Keratinocyte (primary cell): ENCODE data around the gene CD86. TPM values are rescaled to one million over a fixed set of nuclear protein-coding genes. Genes with fewer than 3 reads are reported as not detected.

Experiments
- DNase-seq: peaks from one replicate; pipeline ENCODE4 v3.0.0-alpha.2; 2011; ENCODE audit warnings: low read depth, missing footprints, low spot score
- FAIRE-seq: peaks from 2 replicates; lab custom pipeline; 2011; peaks lifted over from hg19 to GRCh38; lab: Jason Lieb, UNC
- H2AFZ ChIP-seq: 2 replicates; pipeline ENCODE4 v1.6.0; 2012; ENCODE audit warnings: low read length, control low read depth, inconsistent platforms; ENCODE audit not compliant: control insufficient read depth
- H3K27ac ChIP-seq: 2 replicates; pipeline ENCODE4 v1.5.1; 2011; ENCODE audit warnings: low read length; ENCODE audit not compliant: control insufficient read depth, insufficient read depth
- H3K27me3 ChIP-seq: 3 replicates; pipeline ENCODE4 v1.6.0; 2011; ENCODE audit warnings: low read length; ENCODE audit not compliant: control insufficient read depth, insufficient read depth; ENCODE audit errors: extremely low read depth
- H3K36me3 ChIP-seq, 2 experiments: 2 replicates in 1 of 2; 3 replicates in 1 of 2; pipeline ENCODE4 v1.5.1; 2011; ENCODE audit warnings: low read length in 2 of 2, mild to moderate bottlenecking in 1 of 2; ENCODE audit not compliant: control insufficient read depth in 2 of 2, insufficient read depth in 2 of 2; ENCODE audit errors: extremely low read depth in 1 of 2
- H3K4me1 ChIP-seq: 3 replicates; pipeline ENCODE4 v1.5.1; 2011; ENCODE audit warnings: low read length; ENCODE audit not compliant: control insufficient read depth, insufficient read depth; ENCODE audit errors: extremely low read depth
- H3K4me2 ChIP-seq: 3 replicates; pipeline ENCODE4 v1.6.0; 2011; ENCODE audit warnings: low read depth, low read length; ENCODE audit not compliant: control insufficient read depth, insufficient read depth; ENCODE audit errors: extremely low read depth
- H3K4me3 ChIP-seq, 3 experiments: fragments of 200-600 bp in 1 of 3; sonication (generic) in 1 of 3; 2 replicates in 2 of 3; 3 replicates in 1 of 3; pipeline ENCODE4 v1.5.1; 2011 to 2016; ENCODE audit warnings: low read length in 3 of 3, mild to moderate bottlenecking in 3 of 3, control low read depth in 2 of 3, inconsistent platforms in 1 of 3, low read depth in 1 of 3, mixed read lengths in 1 of 3, mixed run types in 1 of 3, moderate library complexity in 1 of 3; ENCODE audit not compliant: control insufficient read depth in 2 of 3, insufficient read depth in 2 of 3; ENCODE audit errors: extremely low read depth in 1 of 3
- H3K79me2 ChIP-seq: 2 replicates; pipeline ENCODE4 v1.6.0; 2012; ENCODE audit warnings: low read length; ENCODE audit not compliant: control insufficient read depth, insufficient read depth
- H3K9ac ChIP-seq: 3 replicates; pipeline ENCODE4 v1.6.0; 2011; ENCODE audit warnings: low read length; ENCODE audit not compliant: control insufficient read depth, insufficient read depth; ENCODE audit errors: extremely low read depth
- H3K9me1 ChIP-seq: 3 replicates; pipeline ENCODE4 v1.6.0; 2011; ENCODE audit warnings: low read length; ENCODE audit not compliant: control insufficient read depth, insufficient read depth; ENCODE audit errors: extremely low read depth
- H3K9me3 ChIP-seq: 2 replicates; pipeline ENCODE4 v1.5.1; 2012; ENCODE audit warnings: low read depth, low read length; ENCODE audit not compliant: control insufficient read depth
- H4K20me1 ChIP-seq: 3 replicates; pipeline ENCODE4 v1.6.0; 2011; ENCODE audit warnings: low read length; ENCODE audit not compliant: control insufficient read depth, insufficient read depth; ENCODE audit errors: extremely low read depth
- EZH2 ChIP-seq: IDR thresholded peaks from one replicate; pipeline ENCODE4 v1.6.1; 2012; ENCODE audit warnings: inconsistent platforms, mild to moderate bottlenecking, low read length, moderate library complexity
- dilution Hi-C: fragments of 300-500 bp; cut with MboI; formaldehyde crosslinking; loops from one replicate; pipeline ENCODE4 v1.7.0; 2020; ENCODE audit warnings: low sequenced_read_pairs; ENCODE audit not compliant: extremely low pct_ligation_motif_present
- polyA plus RNA-seq, 5 experiments: library from polyadenylated mRNA; depleted of rRNA in 3 of 5; stranded (reverse) in 3 of 5; stranded (forward) in 1 of 5; unstranded in 1 of 5; fragments of >200 nt; gene quantifications; 1 replicate in 1 of 5; 2 replicates in 3 of 5; 3 replicates in 1 of 5; pipeline versions ENCODE4 v1.2.1 to v1.2.3, GENCODE V29; 2011 to 2012; ENCODE audit warnings: missing spikeins in 2 of 5, low read depth in 1 of 5, low replicate concordance in 1 of 5
- TF ChIP-seq, protein P1 (sequence below), 3 experiments: IDR thresholded peaks in 1 of 3; conservative IDR thresholded peaks in 1 of 3; optimal IDR thresholded peaks in 1 of 3; 2 replicates in 2 of 3; 3 replicates in 1 of 3; pipeline versions ENCODE3 to v1.5.1; 2011; ENCODE audit warnings: low read length in 3 of 3, mild to moderate bottlenecking in 3 of 3, moderate library complexity in 2 of 3, control low read depth in 1 of 3, inconsistent platforms in 1 of 3; ENCODE audit not compliant: insufficient read depth in 2 of 3; ENCODE audit errors: extremely low read depth in 1 of 3

The CD86 gene
- polyA plus RNA-seq, 1 donor (not counting 4 experiments of a cell fraction or from before 2014, with no cell fraction given), result 2.9 TPM

DNA sequence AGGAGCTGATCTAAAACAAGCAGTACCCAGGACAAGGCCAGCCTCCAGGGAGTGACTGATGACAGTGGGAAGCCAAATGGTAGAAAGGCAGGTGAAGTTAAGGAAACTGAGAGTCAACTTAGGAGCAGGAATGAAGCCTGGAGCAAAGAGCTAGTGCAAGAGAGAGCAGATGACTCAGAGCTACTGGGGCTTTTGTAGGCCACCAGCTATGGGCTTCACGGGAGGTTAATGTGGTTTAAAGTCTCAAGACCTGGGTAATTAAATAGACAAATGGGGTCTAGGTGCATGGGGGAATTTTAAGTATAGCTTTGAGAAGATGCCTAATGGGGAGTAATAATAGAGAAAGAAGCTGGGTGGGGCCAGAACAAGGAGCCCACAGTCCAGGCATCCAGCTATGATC lies 3.1 kb downstream of the CD86 start:
- no peak overlapping the region for H3K27ac ChIP-seq
- TF ChIP-seq, protein P1, sequence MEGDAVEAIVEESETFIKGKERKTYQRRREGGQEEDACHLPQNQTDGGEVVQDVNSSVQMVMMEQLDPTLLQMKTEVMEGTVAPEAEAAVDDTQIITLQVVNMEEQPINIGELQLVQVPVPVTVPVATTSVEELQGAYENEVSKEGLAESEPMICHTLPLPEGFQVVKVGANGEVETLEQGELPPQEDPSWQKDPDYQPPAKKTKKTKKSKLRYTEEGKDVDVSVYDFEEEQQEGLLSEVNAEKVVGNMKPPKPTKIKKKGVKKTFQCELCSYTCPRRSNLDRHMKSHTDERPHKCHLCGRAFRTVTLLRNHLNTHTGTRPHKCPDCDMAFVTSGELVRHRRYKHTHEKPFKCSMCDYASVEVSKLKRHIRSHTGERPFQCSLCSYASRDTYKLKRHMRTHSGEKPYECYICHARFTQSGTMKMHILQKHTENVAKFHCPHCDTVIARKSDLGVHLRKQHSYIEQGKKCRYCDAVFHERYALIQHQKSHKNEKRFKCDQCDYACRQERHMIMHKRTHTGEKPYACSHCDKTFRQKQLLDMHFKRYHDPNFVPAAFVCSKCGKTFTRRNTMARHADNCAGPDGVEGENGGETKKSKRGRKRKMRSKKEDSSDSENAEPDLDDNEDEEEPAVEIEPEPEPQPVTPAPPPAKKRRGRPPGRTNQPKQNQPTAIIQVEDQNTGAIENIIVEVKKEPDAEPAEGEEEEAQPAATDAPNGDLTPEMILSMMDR (optimal IDR thresholded peaks at IDR 0.05 in 1 of 3, IDR thresholded peaks at IDR 0.05 in 1 of 3, conservative IDR thresholded peaks at IDR 0.05 in 1 of 3; ENCODE audit: extremely low read depth in 1 of 3, insufficient read depth in 2 of 3, low read length in 3 of 3), result no peak
- no peak for TF ChIP-seq EZH2
- H2AFZ ChIP-seq, result no peak overlapping the region
- no peak overlapping the region for H3K9ac ChIP-seq
- no peaks in the 10 kb centered on the region for H3K9me1 ChIP-seq
- dilution Hi-C loops, result no loop called here
- H3K4me2 ChIP-seq, result no peak overlapping the region
- H3K9me3 ChIP-seq, result no peaks in the 10 kb centered on the region
- H4K20me1 ChIP-seq, result no peaks in the 10 kb centered on the region
- no peaks in the 10 kb centered on the region for H3K27me3 ChIP-seq
- no peak overlapping the region for H3K4me3 ChIP-seq
- DNase-seq, result no peak
- no peak for FAIRE-seq
- no peaks in the 10 kb centered on the region for H3K36me3 ChIP-seq
- H3K79me2 ChIP-seq, result no peaks in the 10 kb centered on the region
- no peaks in the 10 kb centered on the region for H3K4me1 ChIP-seq

DNA sequence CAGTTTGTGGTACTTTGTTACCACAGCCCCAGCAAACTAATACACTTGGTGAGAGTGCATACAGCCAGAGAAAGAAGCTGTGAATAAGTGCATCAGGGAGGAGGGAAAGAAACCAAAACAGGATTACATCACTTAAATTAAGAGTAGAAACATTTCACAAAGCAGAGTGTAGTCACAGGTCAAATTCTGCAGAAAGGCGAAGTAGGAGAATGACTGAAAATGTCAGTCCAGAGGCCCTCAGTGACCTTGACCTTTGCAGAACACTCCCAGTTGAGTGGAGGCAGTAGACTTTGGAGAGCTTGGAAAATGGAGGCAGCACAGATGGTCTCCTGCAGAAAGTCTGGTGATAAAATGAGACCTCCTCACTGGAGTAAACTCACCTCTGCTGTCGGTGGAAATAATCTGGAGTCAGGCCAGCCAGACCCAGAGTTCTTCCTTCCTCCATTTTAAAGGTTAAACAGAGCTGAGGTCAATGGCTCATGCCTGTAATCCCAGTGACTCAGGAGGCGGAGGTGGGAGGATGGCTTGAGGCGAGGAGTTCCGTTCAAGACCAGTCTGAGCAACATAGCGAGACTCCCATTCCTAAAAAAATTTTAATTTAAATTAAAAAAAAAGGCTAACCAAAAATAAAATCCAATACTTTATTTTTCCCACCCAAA lies 5.0 kb downstream of the CD86 start:
- Histone ChIP-seq H3K79me2 (no peaks in the 10 kb centered on the region), H3K27me3 (no peaks in the 10 kb centered on the region), H3K4me3 (no peak overlapping the region), H2AFZ (no peak overlapping the region), H4K20me1 (no peaks in the 10 kb centered on the region), H3K27ac (no peak overlapping the region), H3K4me1 (no peaks in the 10 kb centered on the region), H3K9ac (no peak overlapping the region), H3K9me3 (no peaks in the 10 kb centered on the region), H3K9me1 (no peaks in the 10 kb centered on the region), H3K4me2 (no peak overlapping the region), H3K36me3 (no peaks in the 10 kb centered on the region)
- DNase-seq (no peak), FAIRE-seq (no peak)
- TF ChIP-seq EZH2, result no peak
- TF ChIP-seq, protein P1 (optimal IDR thresholded peaks at IDR 0.05 in 1 of 3, IDR thresholded peaks at IDR 0.05 in 1 of 3, conservative IDR thresholded peaks at IDR 0.05 in 1 of 3; ENCODE audit: extremely low read depth in 1 of 3, insufficient read depth in 2 of 3, low read length in 3 of 3), result no peak
- dilution Hi-C loops, result no loop called here
